HUES6 (cell line): ENCODE data around the gene ZNF117.
A peak's percentile ranks its signal among the peaks of the same experiment; 100 is the strongest.
"Not testable (repeated sequence)": the region's sequence is repeated elsewhere in the genome, so short reads cannot be mapped to it uniquely, and the experiment has no call there.

ENCODE experiments used
- H3K27ac ChIP-seq: 2 replicates; pipeline ENCODE4 v1.7.0; 2013; ENCODE audit warnings: low read depth, mild to moderate bottlenecking, low read length, inconsistent platforms
- H3K27me3 ChIP-seq: 2 replicates; pipeline ENCODE4 v1.6.1; 2013; ENCODE audit warnings: low read length; ENCODE audit not compliant: control insufficient read depth, insufficient read depth
- H3K36me3 ChIP-seq: 2 replicates; pipeline ENCODE4 v1.6.1; 2013; ENCODE audit warnings: low read length; ENCODE audit not compliant: control insufficient read depth, insufficient read depth
- H3K4me1 ChIP-seq: 2 replicates; pipeline ENCODE4 v1.6.1; 2013; ENCODE audit warnings: low read length; ENCODE audit not compliant: control insufficient read depth, insufficient read depth
- H3K4me3 ChIP-seq: 2 replicates; pipeline ENCODE4 v1.5.1; 2013; ENCODE audit warnings: low read depth, low read length
- H3K9ac ChIP-seq: one replicate; pipeline ENCODE4 v1.6.1; 2013; ENCODE audit warnings: mild to moderate bottlenecking, low read length
- H3K9me3 ChIP-seq: 2 replicates; pipeline ENCODE4 v1.6.1; 2013; ENCODE audit warnings: low read depth, low read length; ENCODE audit not compliant: control insufficient read depth, insufficient read depth

Gene ZNF117

GRCh38 chr7:64993901-64994300 is 3.1 kb upstream of the ZNF117 start:
- Histone ChIP-seq H3K36me3 (peaks cover 29% of the 10 kb centered on the region), H3K27me3 (no peaks in the 10 kb centered on the region), H3K9me3 (peaks cover 93% of the 10 kb centered on the region), H3K9ac (no peak overlapping the region), H3K4me1 (peaks cover 5% of the 10 kb centered on the region; the same call in 1 of the 2 replicates), H3K27ac (no peak overlapping the region), H3K4me3 (no peak overlapping the region)

GRCh38 chr7:64992971-64993370 is 2.1 kb upstream of the ZNF117 start:
- H3K27me3 ChIP-seq: no peaks in the 10 kb centered on the region
- H3K9ac ChIP-seq: no peak overlapping the region
- H3K36me3 ChIP-seq: peaks cover 23% of the 10 kb centered on the region
- peaks cover 92% of the 10 kb centered on the region for H3K9me3 ChIP-seq
- H3K4me3 ChIP-seq: no peak overlapping the region
- no peak overlapping the region for H3K27ac ChIP-seq
- peaks cover 2% of the 10 kb centered on the region; the same call in 1 of the 2 replicates for H3K4me1 ChIP-seq

GRCh38 chr7:64990216-64990615 is 620 bp downstream of the ZNF117 start:
- Histone ChIP-seq H3K36me3 (peaks cover 23% of the 10 kb centered on the region), H3K4me3 (no peak overlapping the region), H3K9ac (no peak overlapping the region), H3K27ac (no peak overlapping the region), H3K4me1 (no peaks in the 10 kb centered on the region), H3K27me3 (no peaks in the 10 kb centered on the region), H3K9me3 (peaks cover 72% of the 10 kb centered on the region)

GRCh38 chr7:64978497-64979203 is 12.2 kb downstream of the ZNF117 start:
- no peaks in the 10 kb centered on the region for H3K4me1 ChIP-seq
- H3K9me3 ChIP-seq: peaks cover 75% of the 10 kb centered on the region
- no peak overlapping the region for H3K9ac ChIP-seq
- H3K4me3 ChIP-seq: no peak overlapping the region
- H3K27ac ChIP-seq: no peak overlapping the region
- H3K27me3 ChIP-seq: no peaks in the 10 kb centered on the region
- peaks cover 36% of the 10 kb centered on the region for H3K36me3 ChIP-seq

GRCh38 chr7:64965594-64965993 is 25.2 kb downstream of the ZNF117 start:
- Histone ChIP-seq H3K27me3 (no peaks in the 10 kb centered on the region), H3K27ac (no peak overlapping the region), H3K4me3 (no peak overlapping the region), H3K9me3 (peaks cover 13% of the 10 kb centered on the region), H3K9ac (no peak overlapping the region), H3K36me3 (no peaks in the 10 kb centered on the region), H3K4me1 (no peaks in the 10 kb centered on the region)

- no peaks in the 10 kb centered on the region for H3K36me3 ChIP-seq
- H3K27me3 ChIP-seq: no peaks in the 10 kb centered on the region
- H3K27ac ChIP-seq: no peak overlapping the region
- H3K4me1 ChIP-seq: no peaks in the 10 kb centered on the region
- H3K9ac ChIP-seq: no peak overlapping the region
- H3K4me3 ChIP-seq: no peak overlapping the region
- peaks cover 6% of the 10 kb centered on the region; the same call in 1 of the 2 replicates for H3K9me3 ChIP-seq
Observed at GRCh38 chr7:64959072-64959747, 31.6 kb downstream of the ZNF117 start.

GRCh38 chr7:64951250-64951848 is 39.5 kb downstream of the ZNF117 start:
- H3K9ac ChIP-seq: no peak overlapping the region
- H3K9me3 ChIP-seq: no peaks in the 10 kb centered on the region; the same call in 1 of the 2 replicates
- peaks cover 31% of the 10 kb centered on the region for H3K27me3 ChIP-seq
- H3K4me3 ChIP-seq: no peak overlapping the region
- no peaks in the 10 kb centered on the region for H3K4me1 ChIP-seq
- H3K27ac ChIP-seq: no peak overlapping the region
- H3K36me3 ChIP-seq: no peaks in the 10 kb centered on the region

- not testable (repeated sequence) for H3K36me3 ChIP-seq, H3K4me3 ChIP-seq, H3K4me1 ChIP-seq, H3K9ac ChIP-seq, H3K27ac ChIP-seq, H3K9me3 ChIP-seq
- peaks cover 37% of the 10 kb centered on the region for H3K27me3 ChIP-seq
Observed at GRCh38 chr7:64950673-64951072, 40.2 kb downstream of the ZNF117 start.

GRCh38 chr7:64948774-64949173 is 42.1 kb downstream of the ZNF117 start:
- not testable (repeated sequence) for H3K27ac ChIP-seq, H3K4me3 ChIP-seq, H3K4me1 ChIP-seq, H3K9me3 ChIP-seq, H3K9ac ChIP-seq, H3K36me3 ChIP-seq
- peaks cover 41% of the 10 kb centered on the region for H3K27me3 ChIP-seq

- peak overlapping the region; percentile 68 for H3K4me3 ChIP-seq
- H3K27ac ChIP-seq: no peak overlapping the region
- no peaks in the 10 kb centered on the region for H3K36me3 ChIP-seq
- no peaks in the 10 kb centered on the region for H3K4me1 ChIP-seq
- no peak overlapping the region for H3K9ac ChIP-seq
- peaks cover 41% of the 10 kb centered on the region for H3K27me3 ChIP-seq
- no peaks in the 10 kb centered on the region for H3K9me3 ChIP-seq
Observed at GRCh38 chr7:64947252-64948000, 43.4 kb downstream of the ZNF117 start.
